SK-N-SH (cell line): ENCODE results near the gene ADCY9. TPM values are rescaled to one million over a fixed set of nuclear protein-coding genes. Genes with fewer than 3 reads are reported as not detected.

Experiments used
- CTCF ChIA-PET: fragments of 300-600, 350-600 bp; formaldehyde crosslinking; extraction: SDS; loops from one replicate; lab custom pipeline; 2021; lab: Yijun Ruan, JAX
- POLR2A ChIA-PET: fragments of 350-600 bp; sonication (Branson Sonifier 250); formaldehyde crosslinking; extraction: SDS; loops from one replicate; lab custom pipeline; 2020; ENCODE audit warnings: antibody characterized with exemption, inconsistent platforms; lab: Yijun Ruan, JAX
- DNase-seq: peaks from one replicate; pipeline ENCODE4 v3.0.0; 2012
- H2AFZ ChIP-seq: fragments of 200-600 bp; sonication (generic); 2 replicates; pipeline ENCODE4 v1.8.1; 2016; ENCODE audit warnings: antibody characterized with exemption, mild to moderate bottlenecking, low read depth
- H3F3A ChIP-seq: fragments of 200-600 bp; sonication (generic); replicated peaks from 2 replicates; pipeline ENCODE3; 2016; ENCODE audit warnings: antibody characterized with exemption, mild to moderate bottlenecking; ENCODE audit not compliant: insufficient read depth
- H3K27ac ChIP-seq, 2 experiments: fragments of 200-500 bp in 1 of 2; fragments of 200-600 bp in 1 of 2; sonication (Bioruptor generic) in 1 of 2; sonication (generic), shearing (Covaris generic) in 1 of 2; 2 replicates each; pipeline versions ENCODE4 v1.5.1 to v1.6.1; 2014 to 2016; ENCODE audit warnings: low read depth in 2 of 2, inconsistent platforms in 1 of 2, low read length in 1 of 2, mild to moderate bottlenecking in 1 of 2, mixed read lengths in 1 of 2
- H3K27me3 ChIP-seq: fragments of 200-600 bp; sonication (generic), shearing (Covaris generic); 2 replicates; pipeline ENCODE4 v1.6.1; 2016; ENCODE audit warnings: mixed run types; ENCODE audit not compliant: insufficient read depth
- H3K36me3 ChIP-seq, 2 experiments: fragments of 200-500 bp in 1 of 2; fragments of 200-600 bp in 1 of 2; sonication (Bioruptor generic) in 1 of 2; sonication (generic) in 1 of 2; replicated peaks in 1 of 2; 2 replicates each; pipeline versions ENCODE3 to v1.5.1; 2014 to 2016; ENCODE audit warnings: low read length in 1 of 2, mild to moderate bottlenecking in 1 of 2; ENCODE audit not compliant: insufficient read depth in 2 of 2, control insufficient read depth in 1 of 2
- H3K4me1 ChIP-seq, 2 experiments: fragments of 200-500 bp in 1 of 2; fragments of 200-600 bp in 1 of 2; sonication (Bioruptor generic) in 1 of 2; sonication (generic), shearing (Covaris generic) in 1 of 2; 2 replicates each; pipeline versions ENCODE4 v1.5.1 to v1.6.1; 2014 to 2016; ENCODE audit warnings: low read depth in 1 of 2, low read length in 1 of 2, mixed run types in 1 of 2; ENCODE audit not compliant: insufficient read depth in 2 of 2, control insufficient read depth in 1 of 2
- H3K4me2 ChIP-seq: fragments of 200-600 bp; sonication (generic), shearing (Covaris generic); 2 replicates; pipeline ENCODE4 v1.6.1; 2017; ENCODE audit warnings: mixed run types
- H3K4me3 ChIP-seq, 2 experiments: fragments of 200-500 bp in 1 of 2; fragments of 200-600 bp in 1 of 2; sonication (Bioruptor generic) in 1 of 2; sonication (generic), shearing (Covaris generic) in 1 of 2; 2 replicates each; pipeline versions ENCODE4 v1.5.1 to v1.8.1; 2014 to 2016; ENCODE audit warnings: low read depth in 2 of 2, inconsistent platforms in 1 of 2, low read length in 1 of 2, mild to moderate bottlenecking in 1 of 2, mixed read lengths in 1 of 2, moderate library complexity in 1 of 2
- H3K79me2 ChIP-seq: fragments of 200-600 bp; sonication (generic); 2 replicates; pipeline ENCODE4 v1.8.1; 2017; ENCODE audit warnings: mild to moderate bottlenecking; ENCODE audit not compliant: insufficient read depth
- H3K9ac ChIP-seq: fragments of 200-600 bp; sonication (generic); 2 replicates; pipeline ENCODE4 v1.6.1; 2017; ENCODE audit warnings: mixed run types
- H3K9me2 ChIP-seq: fragments of 200-600 bp; sonication (generic); 2 replicates; pipeline ENCODE4 v1.6.1; 2017; ENCODE audit warnings: mixed run types
- H3K9me3 ChIP-seq: fragments of 200-600 bp; sonication (generic); 2 replicates; pipeline ENCODE4 v1.6.1; 2017; ENCODE audit warnings: mixed run types, mild to moderate bottlenecking, moderate library complexity
- H4K20me1 ChIP-seq: fragments of 200-600 bp; sonication (generic); 2 replicates; pipeline ENCODE4 v1.6.1; 2017; ENCODE audit warnings: mild to moderate bottlenecking, mixed run types; ENCODE audit not compliant: insufficient read depth
- EZH2phosphoT487 ChIP-seq: fragments of 200-600 bp; sonication (generic); IDR thresholded peaks from 2 replicates; pipeline ENCODE4 v1.6.1; 2017; ENCODE audit warnings: low read depth, mixed run types, mild to moderate bottlenecking, antibody characterized with exemption, moderate library complexity, borderline replicate concordance
- FOSL2 ChIP-seq: IDR thresholded peaks from 2 replicates; pipeline ENCODE4 v1.4.0; 2012; ENCODE audit warnings: low read depth, mild to moderate bottlenecking, moderate library complexity, borderline replicate concordance
- FOXJ3 ChIP-seq: sonication (generic); formaldehyde crosslinking; IDR thresholded peaks from 2 replicates; pipeline ENCODE4 v1.5.1; 2020; ENCODE audit warnings: mild to moderate bottlenecking, missing genetic modification reagents
- GABPA ChIP-seq: IDR thresholded peaks from 2 replicates; pipeline ENCODE4 v1.4.0; 2012; ENCODE audit warnings: low read depth, mild to moderate bottlenecking
- MEF2A ChIP-seq: IDR thresholded peaks from 2 replicates; pipeline ENCODE4 v1.4.0; 2012; ENCODE audit warnings: low read depth, borderline replicate concordance
- NFIC ChIP-seq: IDR thresholded peaks from 2 replicates; pipeline ENCODE4 v1.4.0; 2012; ENCODE audit warnings: borderline replicate concordance
- NRF1 ChIP-seq: IDR thresholded peaks from 2 replicates; pipeline ENCODE4 v1.6.1; 2012; ENCODE audit warnings: low read depth, mild to moderate bottlenecking, low read length
- RAD21 ChIP-seq: IDR thresholded peaks from 2 replicates; pipeline ENCODE4 v1.6.1; 2012; ENCODE audit warnings: mild to moderate bottlenecking, low read length
- RCOR1 ChIP-seq: fragments of 150-350 bp; IDR thresholded peaks from 2 replicates; pipeline ENCODE4 v1.6.1; 2017; ENCODE audit warnings: antibody characterized with exemption, low read length
- REST ChIP-seq: IDR thresholded peaks from 2 replicates; pipeline ENCODE4 v1.6.1; 2012; ENCODE audit warnings: mild to moderate bottlenecking, low read depth, low read length, moderate library complexity
- RFX5 ChIP-seq: IDR thresholded peaks from 2 replicates; pipeline ENCODE4 v1.6.1; 2012; ENCODE audit warnings: mild to moderate bottlenecking, improper control_type of control experiment, low read length
- SIN3A ChIP-seq: IDR thresholded peaks from 2 replicates; pipeline ENCODE4 v1.6.1; 2012; ENCODE audit warnings: low read depth, mild to moderate bottlenecking, low read length, moderate library complexity, borderline replicate concordance
- TAF1 ChIP-seq: IDR thresholded peaks from 2 replicates; pipeline ENCODE4 v1.6.1; 2012; ENCODE audit warnings: low read depth, mild to moderate bottlenecking, low read length, moderate library complexity, borderline replicate concordance
- TCF12 ChIP-seq: IDR thresholded peaks from 2 replicates; pipeline ENCODE4 v1.4.0; 2012
- TEAD4 ChIP-seq: IDR thresholded peaks from 2 replicates; pipeline ENCODE4 v1.4.0; 2012; ENCODE audit warnings: mild to moderate bottlenecking, borderline replicate concordance; ENCODE audit not compliant: insufficient read depth
- USF1 ChIP-seq: IDR thresholded peaks from 2 replicates; pipeline ENCODE4 v1.4.0; 2012; ENCODE audit warnings: low read depth, borderline replicate concordance
- YY1 ChIP-seq: IDR thresholded peaks from 2 replicates; pipeline ENCODE4 v1.4.0; 2012; ENCODE audit warnings: low read depth, mild to moderate bottlenecking
- WGBS: methylation state at CpG from one replicate; pipeline ENCODE4 v1.1.6; 2017; ENCODE audit warnings: low lambda C conversion rate; 5-methylcytosine and 5-hydroxymethylcytosine counted together
- polyA plus RNA-seq, 3 experiments: library from polyadenylated mRNA; depleted of rRNA; stranded (reverse); fragments of >200 nt; gene quantifications; 2 replicates each; pipeline ENCODE4 v1.2.3, GENCODE V29; 2012
- TF ChIP-seq, protein P1 (sequence below): fragments of 150-350 bp; IDR thresholded peaks from 2 replicates; pipeline ENCODE4 v1.6.1; 2016; ENCODE audit warnings: mild to moderate bottlenecking, low read depth, low read length

Gene ADCY9
- polyA plus RNA-seq, 1 of the 3 experiments (the other 2 are of a cell fraction), result 5.2 TPM

GRCh38 chr16:4025428-4025827 is 90.8 kb downstream of the ADCY9 start:
- Histone ChIP-seq H3K36me3 (no peaks in the 10 kb centered on the region), H3K4me3 (no peak overlapping the region), H3F3A (no peaks in the 10 kb centered on the region), H3K4me2 (no peak overlapping the region), H2AFZ (no peak overlapping the region), H4K20me1 (no peaks in the 10 kb centered on the region), H3K9ac (no peak overlapping the region), H3K79me2 (no peaks in the 10 kb centered on the region), H3K27ac (no peak overlapping the region), H3K9me2 (no peaks in the 10 kb centered on the region), H3K4me1 (no peaks in the 10 kb centered on the region), H3K9me3 (no peaks in the 10 kb centered on the region), H3K27me3 (no peaks in the 10 kb centered on the region)
- ChIA-PET POLR2A (no interaction called here), CTCF (interaction anchor here (1.0 kb wide), 1 partner anchor 9 kb away, joined by 4 read pairs; no protein-coding TSS in a partner anchor)
- no peak for DNase-seq
- 87% methylated on average over 14 of the region's 14 CpGs for WGBS
- no peak for TF ChIP-seq TCF12
- TF ChIP-seq TAF1, result no peak
- no peak for TF ChIP-seq NFIC
- TF ChIP-seq REST, result no peak
- no peak for TF ChIP-seq USF1
- TF ChIP-seq RAD21, result no peak
- no peak for TF ChIP-seq EZH2phosphoT487
- no peak for TF ChIP-seq RFX5
- TF ChIP-seq, protein P1, sequence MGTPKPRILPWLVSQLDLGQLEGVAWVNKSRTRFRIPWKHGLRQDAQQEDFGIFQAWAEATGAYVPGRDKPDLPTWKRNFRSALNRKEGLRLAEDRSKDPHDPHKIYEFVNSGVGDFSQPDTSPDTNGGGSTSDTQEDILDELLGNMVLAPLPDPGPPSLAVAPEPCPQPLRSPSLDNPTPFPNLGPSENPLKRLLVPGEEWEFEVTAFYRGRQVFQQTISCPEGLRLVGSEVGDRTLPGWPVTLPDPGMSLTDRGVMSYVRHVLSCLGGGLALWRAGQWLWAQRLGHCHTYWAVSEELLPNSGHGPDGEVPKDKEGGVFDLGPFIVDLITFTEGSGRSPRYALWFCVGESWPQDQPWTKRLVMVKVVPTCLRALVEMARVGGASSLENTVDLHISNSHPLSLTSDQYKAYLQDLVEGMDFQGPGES, result no peak
- no peak for TF ChIP-seq GABPA
- no peak for TF ChIP-seq TEAD4
- TF ChIP-seq FOXJ3 (CRISPR knock-in tag), result no peak
- no peak for TF ChIP-seq FOSL2
- TF ChIP-seq RCOR1, result no peak
- TF ChIP-seq MEF2A, result no peak
- TF ChIP-seq NRF1, result no peak
- TF ChIP-seq YY1, result no peak
- TF ChIP-seq SIN3A, result no peak
